A549 (cell line): Measurements from ENCODE around the gene C1orf105.

Source experiments
- ATOH8 ChIP-seq: fragments of 250-450 bp; sonication (Bioruptor Pico); IDR thresholded peaks from 2 replicates; pipeline ENCODE4 v1.5.0; 2020; ENCODE audit warnings: low read depth, mild to moderate bottlenecking, moderate library complexity
- CTCF ChIP-seq: fragments of >200 bp; sonication (Bioruptor Twin); formaldehyde crosslinking; IDR thresholded peaks from 3 replicates; pipeline ENCODE4 v1.5.1; 2016
- POLR2A ChIP-seq: IDR thresholded peaks from 2 replicates; pipeline ENCODE4 v1.6.1; 2012; ENCODE audit warnings: mild to moderate bottlenecking, low read length

GRCh38 chr1:172515927-172516326 lies 95.4 kb downstream of the C1orf105 start:
- no peak for TF ChIP-seq CTCF
- no peak for TF ChIP-seq POLR2A
- TF ChIP-seq ATOH8 (CRISPR knock-in tag): no peak
